ENCODE measurements around the gene FCF1. TPM values are rescaled to one million over a fixed set of nuclear protein-coding genes. Genes with fewer than 3 reads are reported as not detected.

FCF1 gene
- total RNA-seq, 6 donors from 2014 or later = 11.5 to 40.4 (median 30.0) TPM

DNA sequence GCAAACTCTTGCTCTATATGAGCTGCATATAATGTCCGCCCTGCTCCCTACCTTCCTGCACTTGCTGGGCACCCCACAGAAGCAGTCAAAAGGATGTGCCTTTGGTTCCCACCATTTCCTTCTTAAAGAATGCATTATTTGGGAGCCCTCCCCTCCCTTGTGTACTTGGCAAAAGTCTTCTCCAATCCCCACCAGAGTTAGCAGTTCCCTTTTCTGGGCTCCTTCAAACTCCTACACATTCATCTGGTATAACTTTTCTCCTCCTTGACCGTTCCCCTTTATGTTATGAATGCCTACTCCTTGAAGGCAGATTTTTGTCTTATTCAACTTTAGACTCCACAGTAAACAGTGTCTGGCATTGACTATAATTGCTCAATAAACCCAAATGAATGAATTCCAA, 27.9 kb upstream of the FCF1 start:
- H3K36me3 ChIP-seq = peaks cover 5 to 65% (median 29%) of the 10 kb centered on the region in 4 donors
- H3K27me3 ChIP-seq = no peaks in the 10 kb centered on the region
- DNase-seq (no peak), ATAC-seq (ENCODE audit: low FRiP score in 2 of 2) (peak in 1 of 2 donors; percentile 28)
- TF ChIP-seq, protein P1, sequence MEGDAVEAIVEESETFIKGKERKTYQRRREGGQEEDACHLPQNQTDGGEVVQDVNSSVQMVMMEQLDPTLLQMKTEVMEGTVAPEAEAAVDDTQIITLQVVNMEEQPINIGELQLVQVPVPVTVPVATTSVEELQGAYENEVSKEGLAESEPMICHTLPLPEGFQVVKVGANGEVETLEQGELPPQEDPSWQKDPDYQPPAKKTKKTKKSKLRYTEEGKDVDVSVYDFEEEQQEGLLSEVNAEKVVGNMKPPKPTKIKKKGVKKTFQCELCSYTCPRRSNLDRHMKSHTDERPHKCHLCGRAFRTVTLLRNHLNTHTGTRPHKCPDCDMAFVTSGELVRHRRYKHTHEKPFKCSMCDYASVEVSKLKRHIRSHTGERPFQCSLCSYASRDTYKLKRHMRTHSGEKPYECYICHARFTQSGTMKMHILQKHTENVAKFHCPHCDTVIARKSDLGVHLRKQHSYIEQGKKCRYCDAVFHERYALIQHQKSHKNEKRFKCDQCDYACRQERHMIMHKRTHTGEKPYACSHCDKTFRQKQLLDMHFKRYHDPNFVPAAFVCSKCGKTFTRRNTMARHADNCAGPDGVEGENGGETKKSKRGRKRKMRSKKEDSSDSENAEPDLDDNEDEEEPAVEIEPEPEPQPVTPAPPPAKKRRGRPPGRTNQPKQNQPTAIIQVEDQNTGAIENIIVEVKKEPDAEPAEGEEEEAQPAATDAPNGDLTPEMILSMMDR (IDR thresholded peaks at IDR 0.05) = no peak
- TF ChIP-seq POLR2AphosphoS5 (IDR thresholded peaks at IDR 0.05) (no peak), POLR2A (IDR thresholded peaks at IDR 0.05) (no peak), EP300 (IDR thresholded peaks at IDR 0.05) (no peak)
- H3K27ac ChIP-seq = peak overlapping the region in 2 of 4 donors; percentile 48 to 56
- H3K4me1 ChIP-seq = peaks cover 0 to 6% (median 0%) of the 10 kb centered on the region in 4 donors
- no peaks in the 10 kb centered on the region for H3K9me3 ChIP-seq
- 83 to 84% methylated on average over 2 of the region's 2 CpGs for WGBS, 2 donors
- no peak overlapping the region for H3K4me3 ChIP-seq

DNA sequence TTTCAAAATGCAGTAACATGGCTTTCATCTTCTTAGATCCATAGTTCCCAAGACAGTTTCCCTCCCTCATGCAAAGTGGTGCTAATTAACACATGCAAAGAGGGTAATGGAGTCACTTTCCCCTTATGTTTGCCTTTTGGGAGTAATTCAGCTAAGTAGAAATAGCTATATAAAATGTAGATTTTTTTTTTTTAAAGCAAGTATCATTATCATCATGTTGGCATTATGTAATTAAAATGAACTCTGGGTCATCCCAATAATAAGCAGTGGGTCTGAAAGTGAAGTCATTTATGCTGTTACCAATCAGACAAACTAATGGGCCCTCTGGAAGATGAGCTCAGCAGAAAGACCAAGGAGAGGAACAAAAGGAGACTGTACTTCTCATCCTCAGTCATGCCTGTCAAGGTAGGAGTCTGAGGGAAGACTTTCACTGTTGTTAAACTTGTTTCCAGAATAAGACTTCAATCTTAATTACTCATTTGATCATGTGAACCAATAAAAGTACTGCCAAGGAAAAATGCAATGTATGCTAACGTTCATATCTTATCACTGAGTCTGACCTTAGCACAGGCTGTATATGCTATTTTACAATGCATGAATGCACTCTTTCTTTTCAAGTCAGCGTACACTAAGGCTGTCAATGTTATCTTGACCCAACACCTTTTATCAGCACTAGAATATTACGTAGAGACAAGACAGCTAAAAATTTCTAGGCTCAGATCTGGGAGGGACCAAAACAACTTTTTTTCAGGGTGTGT, 26.8 kb upstream of the FCF1 start:
- 85 to 86% methylated on average over 3 of the region's 3 CpGs for WGBS, 2 donors
- H3K27me3 ChIP-seq = no peaks in the 10 kb centered on the region
- DNase-seq = no peak
- no peaks in the 10 kb centered on the region for H3K9me3 ChIP-seq
- TF ChIP-seq, protein P1 (IDR thresholded peaks at IDR 0.05) = no peak
- H3K4me1 ChIP-seq = peaks cover 0 to 6% (median 0%) of the 10 kb centered on the region in 4 donors
- peaks cover 5 to 65% (median 35%) of the 10 kb centered on the region in 4 donors for H3K36me3 ChIP-seq
- no peak overlapping the region for H3K4me3 ChIP-seq
- ATAC-seq (ENCODE audit: low FRiP score in 2 of 2) = peak in 1 of 2 donors; percentile 51
- no peak overlapping the region for H3K27ac ChIP-seq

DNA sequence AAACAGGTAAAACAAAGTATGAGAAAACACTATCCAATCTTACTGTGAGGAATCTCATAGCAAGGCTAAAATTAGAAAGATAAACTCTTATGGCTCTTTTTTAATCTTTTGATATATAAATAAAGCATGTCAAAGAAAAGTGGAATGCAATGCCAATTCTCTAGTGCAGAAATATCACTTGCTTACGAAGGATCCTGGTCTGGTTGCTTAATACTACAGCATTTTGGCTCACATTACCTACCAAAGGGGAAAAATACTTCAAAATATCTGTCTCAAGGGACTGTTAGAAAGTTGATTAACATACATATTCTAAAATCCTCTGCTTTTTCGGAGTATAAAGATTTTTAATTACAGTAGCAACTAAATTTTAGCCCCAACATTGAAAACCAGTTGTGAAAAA, 21.5 kb upstream of the FCF1 start:
- no peak overlapping the region for H3K27ac ChIP-seq
- peaks cover 0 to 22% (median 16%) of the 10 kb centered on the region in 4 donors for H3K36me3 ChIP-seq
- TF ChIP-seq EP300 (IDR thresholded peaks at IDR 0.05) (no peak), POLR2AphosphoS5 (IDR thresholded peaks at IDR 0.05) (no peak), POLR2A (IDR thresholded peaks at IDR 0.05) (no peak)
- TF ChIP-seq, protein P1 (IDR thresholded peaks at IDR 0.05) = no peak
- H3K4me3 ChIP-seq = no peak overlapping the region
- DNase-seq (no peak), ATAC-seq (ENCODE audit: low FRiP score in 2 of 2) (no peak)
- H3K9me3 ChIP-seq = no peaks in the 10 kb centered on the region
- H3K27me3 ChIP-seq = no peaks in the 10 kb centered on the region
- peaks cover 0 to 8% (median 3%) of the 10 kb centered on the region in 4 donors for H3K4me1 ChIP-seq
- 62 to 68% methylated on average over 2 of the region's 2 CpGs for WGBS, 2 donors

DNA sequence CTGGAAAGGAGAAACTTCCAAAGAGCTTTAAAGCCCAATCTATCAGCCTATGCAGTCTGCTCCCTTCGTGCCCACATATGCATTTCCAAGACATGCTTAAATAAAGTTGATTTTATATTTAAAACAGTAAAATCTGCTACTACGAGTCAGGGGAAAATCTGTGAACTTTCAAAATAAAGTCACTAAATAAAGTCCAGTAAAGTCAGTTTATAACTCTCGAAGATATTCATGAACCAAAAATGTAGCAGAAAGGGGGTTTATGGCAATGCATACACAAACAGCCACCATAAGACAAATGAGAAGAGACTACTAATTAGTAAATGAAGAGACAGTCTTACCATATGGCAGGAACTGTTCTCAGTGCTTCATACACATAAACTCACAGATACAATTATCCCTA, 19.8 kb upstream of the FCF1 start:
- TF ChIP-seq, protein P1 (IDR thresholded peaks at IDR 0.05) = no peak
- TF ChIP-seq POLR2AphosphoS5 (IDR thresholded peaks at IDR 0.05) (no peak), EP300 (IDR thresholded peaks at IDR 0.05) (no peak), POLR2A (IDR thresholded peaks at IDR 0.05) (no peak)
- WGBS, 2 donors = 93 to 95% methylated on average over 3 of the region's 3 CpGs
- Histone ChIP-seq H3K4me1 (peaks cover 4 to 15% (median 10%) of the 10 kb centered on the region in 4 donors), H3K9me3 (no peaks in the 10 kb centered on the region), H3K36me3 (peaks cover 0 to 19% (median 9%) of the 10 kb centered on the region in 4 donors), H3K27ac (no peak overlapping the region), H3K27me3 (no peaks in the 10 kb centered on the region), H3K4me3 (no peak overlapping the region)
- ATAC-seq (ENCODE audit: low FRiP score in 2 of 2) (no peak), DNase-seq (no peak)

DNA sequence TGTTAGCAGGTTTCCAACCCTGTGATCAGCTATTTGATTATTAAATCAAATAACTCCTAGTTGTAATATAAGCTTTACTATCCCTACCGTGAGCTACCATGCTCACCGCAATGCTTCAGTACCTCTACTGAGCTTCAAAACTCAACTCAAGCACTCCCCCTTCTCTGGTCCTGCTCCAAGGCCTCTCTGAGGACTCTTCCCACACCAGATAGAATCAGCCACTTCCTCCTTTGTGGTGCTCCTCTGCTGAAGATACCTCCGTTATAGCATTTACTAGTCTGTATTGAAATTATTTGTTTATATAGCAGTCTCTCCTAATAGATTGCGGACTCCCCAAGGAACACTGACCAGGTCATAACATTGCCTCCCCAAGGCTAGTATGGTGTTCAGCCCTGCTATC, 17.5 kb upstream of the FCF1 start:
- Histone ChIP-seq H3K4me3 (no peak overlapping the region), H3K9me3 (no peaks in the 10 kb centered on the region), H3K4me1 (peaks cover 4 to 22% (median 11%) of the 10 kb centered on the region in 4 donors), H3K27me3 (no peaks in the 10 kb centered on the region), H3K27ac (no peak overlapping the region), H3K36me3 (peaks cover 0 to 7% (median 4%) of the 10 kb centered on the region in 4 donors)
- WGBS, 2 donors = 89 to 94% methylated on average over 4 of the region's 4 CpGs
- no peak for ATAC-seq (ENCODE audit: low FRiP score in 2 of 2)
- no peak for DNase-seq
- no peak for TF ChIP-seq POLR2AphosphoS5 (IDR thresholded peaks at IDR 0.05)
- TF ChIP-seq, protein P1 (IDR thresholded peaks at IDR 0.05) = no peak
- TF ChIP-seq POLR2A (IDR thresholded peaks at IDR 0.05) = no peak
- TF ChIP-seq EP300 (IDR thresholded peaks at IDR 0.05) = no peak
